C4-2B (cell line): ENCODE data around the gene CDH23.

Experiments
- ZFX ChIP-seq: fragments of 450-650 bp; IDR thresholded peaks from 2 replicates; pipeline ENCODE4 v1.6.1; 2017
- TF ChIP-seq, protein P1 (sequence below): fragments of 450-650 bp; conservative IDR thresholded peaks from 2 replicates; pipeline ENCODE4 v1.5.1; 2017; ENCODE audit warnings: mild to moderate bottlenecking

DNA sequence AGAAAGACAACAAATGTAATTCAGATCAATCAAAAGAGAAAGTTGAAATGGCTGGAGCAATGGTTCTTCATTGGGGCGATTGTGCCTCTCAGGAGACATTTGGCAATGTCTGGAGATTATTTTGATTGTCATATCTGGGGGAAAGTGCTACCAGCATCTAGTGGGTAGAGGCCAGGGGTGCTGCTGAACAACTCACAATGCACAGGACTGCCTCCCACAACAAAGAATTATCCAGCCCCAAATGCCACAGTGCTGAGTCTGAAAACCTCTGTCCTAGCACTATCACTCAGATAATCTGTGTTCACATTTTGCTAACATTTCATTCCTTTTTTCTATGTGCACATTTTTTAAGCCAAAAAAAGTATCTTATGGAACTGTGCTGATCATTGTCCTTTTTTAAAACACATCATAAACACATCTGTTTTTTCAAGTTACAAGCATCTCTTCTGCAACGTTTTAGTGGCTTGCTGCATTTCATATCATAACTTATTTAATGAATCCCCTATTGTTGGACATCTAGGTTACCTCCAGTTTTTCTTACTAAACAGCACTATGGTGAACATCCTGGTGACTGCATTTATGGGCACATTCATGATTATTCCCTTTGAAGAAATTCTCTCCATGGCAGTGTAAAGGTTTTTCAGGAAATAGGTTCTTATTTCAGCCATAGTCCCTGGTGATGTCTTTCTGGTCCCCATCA, 208.7 kb downstream of the CDH23 start:
- TF ChIP-seq, protein P1, sequence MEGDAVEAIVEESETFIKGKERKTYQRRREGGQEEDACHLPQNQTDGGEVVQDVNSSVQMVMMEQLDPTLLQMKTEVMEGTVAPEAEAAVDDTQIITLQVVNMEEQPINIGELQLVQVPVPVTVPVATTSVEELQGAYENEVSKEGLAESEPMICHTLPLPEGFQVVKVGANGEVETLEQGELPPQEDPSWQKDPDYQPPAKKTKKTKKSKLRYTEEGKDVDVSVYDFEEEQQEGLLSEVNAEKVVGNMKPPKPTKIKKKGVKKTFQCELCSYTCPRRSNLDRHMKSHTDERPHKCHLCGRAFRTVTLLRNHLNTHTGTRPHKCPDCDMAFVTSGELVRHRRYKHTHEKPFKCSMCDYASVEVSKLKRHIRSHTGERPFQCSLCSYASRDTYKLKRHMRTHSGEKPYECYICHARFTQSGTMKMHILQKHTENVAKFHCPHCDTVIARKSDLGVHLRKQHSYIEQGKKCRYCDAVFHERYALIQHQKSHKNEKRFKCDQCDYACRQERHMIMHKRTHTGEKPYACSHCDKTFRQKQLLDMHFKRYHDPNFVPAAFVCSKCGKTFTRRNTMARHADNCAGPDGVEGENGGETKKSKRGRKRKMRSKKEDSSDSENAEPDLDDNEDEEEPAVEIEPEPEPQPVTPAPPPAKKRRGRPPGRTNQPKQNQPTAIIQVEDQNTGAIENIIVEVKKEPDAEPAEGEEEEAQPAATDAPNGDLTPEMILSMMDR, result no peak
- no peak for TF ChIP-seq ZFX
